H1 (cell line): ENCODE data around the gene GPR42. TPM values are rescaled to one million over a fixed set of nuclear protein-coding genes. Genes with fewer than 3 reads are reported as not detected.
A peak's percentile ranks its signal among the peaks of the same experiment; 100 is the strongest.

Experiments
- CTCF ChIA-PET: fragments of 300-600 bp; sonication (Branson Sonifier 250); formaldehyde crosslinking; loops from one replicate; lab custom pipeline; 2021; ENCODE audit not compliant: partially characterized antibody; lab: Charles Lee
- POLR2A ChIA-PET: fragments of 300-600 bp; sonication (Branson Sonifier 250); formaldehyde crosslinking; loops from one replicate; lab custom pipeline; 2021; ENCODE audit warnings: inconsistent platforms; ENCODE audit not compliant: partially characterized antibody; lab: Charles Lee
- DNase-seq, 2 experiments: peaks; one replicate each; pipeline versions ENCODE4 v3.0.0 to v3.0.0-alpha.2; 2010 to 2022; ENCODE audit warnings: low spot score in 2 of 2, low read depth in 1 of 2, mixed read lengths in 1 of 2
- FAIRE-seq: peaks from 2 replicates; lab custom pipeline; 2011; peaks lifted over from hg19 to GRCh38; lab: Jason Lieb, UNC
- H2AFZ ChIP-seq: 2 replicates; pipeline ENCODE4 v1.8.1; 2012; ENCODE audit warnings: low read length, inconsistent platforms
- H2AK5ac ChIP-seq: 2 replicates; pipeline ENCODE4 v1.6.1; 2013; ENCODE audit warnings: low read depth, low read length
- H2BK120ac ChIP-seq: replicated peaks from 2 replicates; pipeline ENCODE3; 2013; ENCODE audit warnings: low read depth, low read length, inconsistent platforms
- H2BK12ac ChIP-seq: 2 replicates; pipeline ENCODE4 v1.6.1; 2013; ENCODE audit warnings: low read depth, low read length
- H2BK15ac ChIP-seq: 2 replicates; pipeline ENCODE4 v1.6.1; 2013; ENCODE audit warnings: low read length
- H2BK20ac ChIP-seq: 2 replicates; pipeline ENCODE4 v1.6.1; 2013; ENCODE audit warnings: low read length
- H2BK5ac ChIP-seq: 2 replicates; pipeline ENCODE4 v1.6.1; 2013; ENCODE audit warnings: low read depth, low read length
- H3K14ac ChIP-seq: 2 replicates; pipeline ENCODE4 v1.6.1; 2013; ENCODE audit warnings: inconsistent platforms; ENCODE audit not compliant: insufficient read length
- H3K18ac ChIP-seq: 2 replicates; pipeline ENCODE4 v1.6.1; 2013; ENCODE audit warnings: low read length; ENCODE audit errors: extremely low read depth
- H3K23ac ChIP-seq: 2 replicates; pipeline ENCODE4 v1.6.1; 2013; ENCODE audit warnings: inconsistent platforms; ENCODE audit not compliant: insufficient read length
- H3K23me2 ChIP-seq: 2 replicates; pipeline ENCODE4 v1.6.1; 2013; ENCODE audit warnings: low read depth, low read length
- H3K27ac ChIP-seq: 2 replicates; pipeline ENCODE4 v1.6.1; 2011; ENCODE audit warnings: low read depth, low read length, inconsistent platforms
- H3K27me3 ChIP-seq, 4 experiments: replicated peaks in 1 of 4; 1 replicate in 1 of 4; 2 replicates in 3 of 4; pipeline versions ENCODE4 v1.6.1 to v1.8.1; 2011 to 2013; ENCODE audit warnings: low read length in 3 of 4, mild to moderate bottlenecking in 3 of 4, inconsistent platforms in 2 of 4, mixed read lengths in 2 of 4, moderate library complexity in 1 of 4; ENCODE audit not compliant: control insufficient read depth in 3 of 4, insufficient read depth in 3 of 4; ENCODE audit errors: extremely low read depth in 1 of 4
- H3K36me3 ChIP-seq, 4 experiments: 2 replicates each; pipeline versions ENCODE4 v1.6.1 to v1.8.1; 2011 to 2013; ENCODE audit warnings: mild to moderate bottlenecking in 4 of 4, low read length in 3 of 4, moderate library complexity in 2 of 4, control low read depth in 1 of 4, inconsistent platforms in 1 of 4; ENCODE audit not compliant: insufficient read depth in 4 of 4, control insufficient read depth in 2 of 4
- H3K4ac ChIP-seq: replicated peaks from 2 replicates; pipeline ENCODE3; 2013; ENCODE audit warnings: low read length, low read depth, mixed read lengths, inconsistent platforms; ENCODE audit not compliant: insufficient read length
- H3K4me1 ChIP-seq, 4 experiments: replicated peaks in 1 of 4; 1 replicate in 1 of 4; 2 replicates in 3 of 4; pipeline versions ENCODE4 v1.6.1 to v1.8.1; 2011 to 2013; ENCODE audit warnings: low read length in 3 of 4, inconsistent platforms in 2 of 4, mixed read lengths in 1 of 4; ENCODE audit not compliant: insufficient read depth in 4 of 4, control insufficient read depth in 3 of 4
- H3K4me2 ChIP-seq, 2 experiments: 2 replicates each; pipeline versions ENCODE4 v1.6.1 to v1.8.1; 2011 to 2013; ENCODE audit warnings: low read depth in 2 of 2, low read length in 2 of 2, control low read depth in 1 of 2, inconsistent platforms in 1 of 2, mild to moderate bottlenecking in 1 of 2; ENCODE audit not compliant: insufficient read depth in 1 of 2
- H3K4me3 ChIP-seq, 4 experiments: fragments of 200-600, 300-600 bp in 1 of 4; sonication (generic), shearing (Covaris generic), sonication (Bioruptor Twin) in 1 of 4; 2 replicates each; pipeline versions ENCODE4 v1.5.1 to v1.8.1; 2011 to 2016; ENCODE audit warnings: low read length in 4 of 4, low read depth in 3 of 4, control low read depth in 2 of 4, inconsistent platforms in 2 of 4, mild to moderate bottlenecking in 2 of 4, mixed read lengths in 1 of 4, moderate library complexity in 1 of 4; ENCODE audit not compliant: insufficient read depth in 2 of 4; ENCODE audit errors: extremely low read depth in 1 of 4
- H3K56ac ChIP-seq: replicated peaks from 2 replicates; pipeline ENCODE3; 2013; ENCODE audit warnings: low read depth, mild to moderate bottlenecking, mixed read lengths, low read length, inconsistent platforms; ENCODE audit not compliant: insufficient read length
- H3K79me1 ChIP-seq: 2 replicates; pipeline ENCODE4 v1.6.1; 2013; ENCODE audit warnings: low read depth, low read length, control low read depth
- H3K79me2 ChIP-seq, 2 experiments: 2 replicates each; pipeline versions ENCODE4 v1.6.1 to v1.8.1; 2012 to 2013; ENCODE audit warnings: low read length in 2 of 2, mild to moderate bottlenecking in 2 of 2, inconsistent platforms in 1 of 2; ENCODE audit not compliant: insufficient read depth in 2 of 2, control insufficient read depth in 1 of 2
- H3K9ac ChIP-seq, 4 experiments: replicated peaks in 1 of 4; 1 replicate in 1 of 4; 2 replicates in 3 of 4; pipeline versions ENCODE4 v1.6.1 to v1.8.1; 2011 to 2013; ENCODE audit warnings: low read depth in 3 of 4, low read length in 3 of 4, control low read depth in 2 of 4, mild to moderate bottlenecking in 2 of 4, moderate library complexity in 2 of 4, inconsistent platforms in 1 of 4; ENCODE audit errors: extremely low read depth in 1 of 4
- H3K9me3 ChIP-seq, 2 experiments: 2 replicates each; pipeline versions ENCODE4 v1.6.1 to v1.8.1; 2012 to 2013; ENCODE audit warnings: mild to moderate bottlenecking in 2 of 2, moderate library complexity in 2 of 2, control low read depth in 1 of 2, inconsistent platforms in 1 of 2, low read depth in 1 of 2, low read length in 1 of 2, mixed read lengths in 1 of 2; ENCODE audit not compliant: insufficient read depth in 2 of 2
- H4K20me1 ChIP-seq, 2 experiments: replicated peaks in 1 of 2; 2 replicates each; pipeline versions ENCODE3 to v1.8.1; 2011 to 2013; ENCODE audit warnings: inconsistent platforms in 2 of 2, low read length in 2 of 2, mild to moderate bottlenecking in 1 of 2; ENCODE audit not compliant: insufficient read depth in 2 of 2, control insufficient read depth in 1 of 2
- H4K5ac ChIP-seq: 2 replicates; pipeline ENCODE4 v1.6.1; 2013; ENCODE audit warnings: low read length, low read depth, mixed read lengths, inconsistent platforms; ENCODE audit not compliant: insufficient read length
- H4K8ac ChIP-seq: 2 replicates; pipeline ENCODE4 v1.8.0; 2013; ENCODE audit warnings: mild to moderate bottlenecking, moderate library complexity, low read length, inconsistent platforms; ENCODE audit not compliant: insufficient read depth; ENCODE audit errors: extremely low read depth
- H4K91ac ChIP-seq: replicated peaks from 2 replicates; pipeline ENCODE3; 2013; ENCODE audit warnings: low read length, mixed read lengths, inconsistent platforms; ENCODE audit not compliant: insufficient read length
- EP300 ChIP-seq, 2 experiments: IDR thresholded peaks; 1 replicate in 1 of 2; 2 replicates in 1 of 2; pipeline ENCODE4 v1.6.1; 2011 to 2012; ENCODE audit warnings: low read depth in 2 of 2, low read length in 2 of 2, mild to moderate bottlenecking in 2 of 2, borderline replicate concordance in 1 of 2, inconsistent platforms in 1 of 2, moderate library complexity in 1 of 2
- HDAC2 ChIP-seq, 2 experiments: fragments of 300-600 bp in 1 of 2; sonication (generic) in 1 of 2; IDR thresholded peaks; 2 replicates each; pipeline ENCODE4 v1.6.1; 2011 to 2012; ENCODE audit warnings: low read depth in 2 of 2, low read length in 2 of 2, mild to moderate bottlenecking in 2 of 2, moderate library complexity in 2 of 2, borderline replicate concordance in 1 of 2, inconsistent platforms in 1 of 2
- PHF8 ChIP-seq: fragments of 200-600 bp; sonication (generic); conservative IDR thresholded peaks from 2 replicates; pipeline ENCODE4 v1.7.1; 2012; ENCODE audit warnings: low read depth, mild to moderate bottlenecking, inconsistent platforms, low read length, moderate library complexity
- WGBS, 2 experiments: shearing (Covaris generic) in 1 of 2; methylation state at CpG; one replicate each; pipeline versions ENCODE4 v1.1.6 to v1.1.7; 2013 to 2015; ENCODE audit warnings: low lambda C conversion rate in 2 of 2, mixed read lengths in 2 of 2, inconsistent platforms in 1 of 2, low coverage in 1 of 2, missing lambda C conversion rate in 1 of 2; ENCODE audit not compliant: insufficient replicate concordance in 2 of 2, insufficient coverage in 1 of 2, insufficient read length in 1 of 2; ENCODE audit errors: extremely low coverage in 1 of 2, missing lambda C conversion rate in 1 of 2; 5-methylcytosine and 5-hydroxymethylcytosine counted together
- polyA plus RNA-seq, 7 experiments: library from polyadenylated mRNA; depleted of rRNA in 3 of 7; stranded (reverse) in 5 of 7; unstranded in 2 of 7; fragments of >200 nt in 5 of 7; fragments of 200-250 nt in 2 of 7; gene quantifications; 1 replicate in 5 of 7; 2 replicates in 1 of 7; 4 replicates in 1 of 7; pipeline versions ENCODE4 v1.2.1 to v1.2.3, GENCODE V29; 2011 to 2013; ENCODE audit warnings: missing spikeins in 2 of 7, mixed read lengths in 2 of 7
- total RNA-seq: library from RNA; stranded (reverse); fragmentation: NEBNext Ultra II Directional; extraction: Animal tissue kit (Norgen Biotek cat#: 25700); gene quantifications from 2 replicates; pipeline ENCODE4 v1.2.1, GENCODE V29; 2021

Gene GPR42
- total and polyA plus RNA-seq, 2 of the 8 experiments (the other 6 are each of a cell fraction or from before 2014, with no cell fraction given) = not detected

GRCh38 chr19:35355791-35356460, 14.9 kb upstream of the GPR42 start:
- Histone ChIP-seq H2AK5ac (no peak overlapping the region), H4K91ac (no peak overlapping the region), H2BK15ac (no peak overlapping the region), H2BK12ac (no peak overlapping the region), H4K20me1 (no peaks in the 10 kb centered on the region), H3K4me3 (no peak overlapping the region), H2BK5ac (no peak overlapping the region), H3K56ac (no peak overlapping the region), H3K4ac (no peak overlapping the region), H3K23ac (no peak overlapping the region), H4K8ac (no peak overlapping the region), H4K5ac (no peak overlapping the region), H3K79me2 (no peaks in the 10 kb centered on the region), H3K23me2 (no peaks in the 10 kb centered on the region), H3K14ac (no peak overlapping the region), H3K27ac (no peak overlapping the region), H3K4me2 (no peak overlapping the region), H2AFZ (no peak overlapping the region), H3K18ac (no peak overlapping the region), H3K36me3 (no peaks in the 10 kb centered on the region), H2BK120ac (no peak overlapping the region), H2BK20ac (no peak overlapping the region), H3K4me1 (no peaks in the 10 kb centered on the region; a peak in 1 of 7 replicates), H3K27me3 (no peaks in the 10 kb centered on the region), H3K79me1 (no peaks in the 10 kb centered on the region), H3K9ac (no peak overlapping the region), H3K9me3 (no peaks in the 10 kb centered on the region)
- DNase-seq (peak in 1 of 2 experiments; percentile 38), FAIRE-seq (no peak)
- 71% methylated on average over 6 of the region's 6 CpGs; no CpG with 5 or more reads in 1 of the 2 experiments for WGBS, 2 experiments
- TF ChIP-seq EP300 (IDR thresholded peaks at IDR 0.05; ENCODE audit: borderline replicate concordance in 1 of 2, low read depth in 2 of 2, low read length in 2 of 2) = no peak
- no peak for TF ChIP-seq HDAC2 (IDR thresholded peaks at IDR 0.05; ENCODE audit: borderline replicate concordance in 1 of 2, low read depth in 2 of 2, low read length in 2 of 2)
- no peak for TF ChIP-seq PHF8
- POLR2A ChIA-PET = no interaction called here
- CTCF ChIA-PET = interaction anchor here (0.6 to 4.1 kb wide), 5 partner anchors 35 to 139 kb away, joined by 3 to 51 read pairs (median 6); no protein-coding TSS in a partner anchor
